H9 (cell line): ENCODE results near the gene IFITM1. TPM values are rescaled to one million over a fixed set of nuclear protein-coding genes. Genes with fewer than 3 reads are reported as not detected.

ENCODE experiments used
- DNase-seq: peaks from one replicate; pipeline ENCODE4 v3.0.0-alpha.2; 2017
- H2AFZ ChIP-seq: one replicate; pipeline ENCODE4 v1.6.1; 2013; ENCODE audit warnings: mild to moderate bottlenecking, low read length, control low read depth, moderate library complexity
- H2AK5ac ChIP-seq: 2 replicates; pipeline ENCODE4 v1.6.1; 2013; ENCODE audit warnings: low read length, control low read depth, mixed read lengths; ENCODE audit not compliant: insufficient read length
- H2BK120ac ChIP-seq: one replicate; pipeline ENCODE4 v1.6.1; 2013; ENCODE audit warnings: low read depth, mild to moderate bottlenecking, low read length, control low read depth, inconsistent platforms; ENCODE audit not compliant: poor library complexity, severe bottlenecking
- H2BK12ac ChIP-seq: 2 replicates; pipeline ENCODE4 v1.6.1; 2013; ENCODE audit warnings: low read length, control low read depth, mixed read lengths, low read depth; ENCODE audit not compliant: insufficient read length
- H2BK15ac ChIP-seq: 2 replicates; pipeline ENCODE4 v1.6.1; 2013; ENCODE audit warnings: low read depth, low read length, control low read depth
- H2BK20ac ChIP-seq: one replicate; pipeline ENCODE4 v1.6.1; 2013; ENCODE audit warnings: low read depth, mild to moderate bottlenecking, low read length, control low read depth, inconsistent platforms; ENCODE audit not compliant: poor library complexity, severe bottlenecking
- H2BK5ac ChIP-seq: 2 replicates; pipeline ENCODE4 v1.6.1; 2013; ENCODE audit warnings: low read length, control low read depth, mixed read lengths; ENCODE audit not compliant: insufficient read length
- H3K14ac ChIP-seq: 2 replicates; pipeline ENCODE4 v1.6.1; 2013; ENCODE audit warnings: low read length, control low read depth; ENCODE audit not compliant: insufficient read depth
- H3K18ac ChIP-seq: 2 replicates; pipeline ENCODE4 v1.6.1; 2013; ENCODE audit warnings: low read depth, mild to moderate bottlenecking, mixed read lengths, low read length, control low read depth; ENCODE audit not compliant: insufficient read length
- H3K23ac ChIP-seq: 2 replicates; pipeline ENCODE4 v1.6.1; 2013; ENCODE audit warnings: low read length, control low read depth, mixed read lengths, low read depth; ENCODE audit not compliant: insufficient read length
- H3K23me2 ChIP-seq: 2 replicates; pipeline ENCODE4 v1.6.1; 2013; ENCODE audit warnings: low read depth, mild to moderate bottlenecking, mixed read lengths, low read length, control low read depth; ENCODE audit not compliant: insufficient read length, poor library complexity, severe bottlenecking
- H3K27ac ChIP-seq: 2 replicates; pipeline ENCODE4 v1.5.1; 2013; ENCODE audit warnings: low read length, control low read depth, mixed read lengths, low read depth; ENCODE audit not compliant: insufficient read length
- H3K27me3 ChIP-seq: 2 replicates; pipeline ENCODE4 v1.6.1; 2013; ENCODE audit warnings: low read length, control low read depth, inconsistent platforms; ENCODE audit not compliant: insufficient read depth
- H3K4ac ChIP-seq: 2 replicates; pipeline ENCODE4 v1.6.1; 2013; ENCODE audit warnings: low read depth, mild to moderate bottlenecking, control low read depth, inconsistent platforms, low read length, moderate library complexity
- H3K4me1 ChIP-seq: 2 replicates; pipeline ENCODE4 v1.6.1; 2013; ENCODE audit warnings: low read length, control low read depth, inconsistent platforms; ENCODE audit not compliant: insufficient read depth
- H3K4me2 ChIP-seq: 2 replicates; pipeline ENCODE4 v1.6.1; 2013; ENCODE audit warnings: low read length, control low read depth, mixed read lengths; ENCODE audit not compliant: insufficient read length, insufficient read depth
- H3K56ac ChIP-seq: 2 replicates; pipeline ENCODE4 v1.6.1; 2013; ENCODE audit warnings: low read depth, mild to moderate bottlenecking, mixed read lengths, low read length, control low read depth; ENCODE audit not compliant: insufficient read length
- H3K79me1 ChIP-seq: 2 replicates; pipeline ENCODE4 v1.6.1; 2013; ENCODE audit warnings: low read depth, mild to moderate bottlenecking, moderate library complexity, low read length, control low read depth, inconsistent platforms; ENCODE audit not compliant: insufficient read depth, poor library complexity, severe bottlenecking
- H3K79me2 ChIP-seq: 2 replicates; pipeline ENCODE4 v1.6.1; 2013; ENCODE audit warnings: low read length, control low read depth, inconsistent platforms; ENCODE audit not compliant: insufficient read depth
- H3K9ac ChIP-seq: 2 replicates; pipeline ENCODE4 v1.6.1; 2013; ENCODE audit warnings: low read length, control low read depth, mixed read lengths; ENCODE audit not compliant: insufficient read length; ENCODE audit errors: extremely low read depth
- H3K9me3 ChIP-seq: one replicate; pipeline ENCODE4 v1.6.1; 2013; ENCODE audit warnings: low read depth, low read length, inconsistent platforms; ENCODE audit not compliant: control insufficient read depth
- H3T11ph ChIP-seq: one replicate; pipeline ENCODE4 v1.6.1; 2013; ENCODE audit warnings: mild to moderate bottlenecking, low read length, control low read depth, inconsistent platforms
- H4K20me1 ChIP-seq: one replicate; pipeline ENCODE4 v1.6.1; 2013; ENCODE audit not compliant: control insufficient read depth, insufficient read length, insufficient read depth
- H4K5ac ChIP-seq: 2 replicates; pipeline ENCODE4 v1.6.1; 2013; ENCODE audit warnings: low read depth, mild to moderate bottlenecking, mixed read lengths, low read length, control low read depth; ENCODE audit not compliant: insufficient read length
- H4K8ac ChIP-seq: replicated peaks from 2 replicates; pipeline ENCODE4 v1.6.1; 2013; ENCODE audit warnings: low read length, control low read depth, mixed read lengths, low read depth; ENCODE audit not compliant: insufficient read length
- H4K91ac ChIP-seq: 2 replicates; pipeline ENCODE4 v1.6.1; 2013; ENCODE audit warnings: low read depth, mild to moderate bottlenecking, moderate library complexity, mixed read lengths, low read length, control low read depth; ENCODE audit not compliant: insufficient read length
- H3K27ac Mint-ChIP-seq, 3 experiments: 2 replicates in 2 of 3; 3 replicates in 1 of 3; pipeline ENCODE4 v1.8.0; 2020 to 2021; ENCODE audit warnings: mixed read lengths in 3 of 3, mild to moderate bottlenecking in 1 of 3, moderate library complexity in 1 of 3
- H3K27me3 Mint-ChIP-seq: 2 replicates; pipeline ENCODE4 v1.8.0; 2021; ENCODE audit warnings: low read depth, mild to moderate bottlenecking, moderate library complexity, mixed read lengths
- H3K36me3 Mint-ChIP-seq, 3 experiments: 2 replicates in 2 of 3; 3 replicates in 1 of 3; pipeline ENCODE4 v1.8.0; 2020 to 2021; ENCODE audit warnings: low read depth in 3 of 3, mixed read lengths in 3 of 3; ENCODE audit not compliant: insufficient read depth in 1 of 3
- H3K4me1 Mint-ChIP-seq, 2 experiments: 2 replicates each; pipeline ENCODE4 v1.8.0; 2020; ENCODE audit warnings: mixed read lengths in 2 of 2
- H3K4me3 Mint-ChIP-seq, 2 experiments: 2 replicates in 1 of 2; 3 replicates in 1 of 2; pipeline ENCODE4 v1.8.0; 2020 to 2021; ENCODE audit warnings: mild to moderate bottlenecking in 2 of 2, mixed read lengths in 2 of 2, moderate library complexity in 1 of 2
- H3K9me3 Mint-ChIP-seq, 2 experiments: 2 replicates in 1 of 2; 3 replicates in 1 of 2; pipeline ENCODE4 v1.8.0; 2020; ENCODE audit warnings: mild to moderate bottlenecking in 2 of 2, mixed read lengths in 2 of 2, moderate library complexity in 1 of 2
- CTCF ChIP-seq: fragments of 200-600 bp; sonication (generic); conservative IDR thresholded peaks from 3 replicates; pipeline ENCODE4 v1.8.0; 2021; ENCODE audit warnings: antibody characterized with exemption, mild to moderate bottlenecking
- WGBS: extraction: QIAGEN DNeasy Blood & Tissue Kit; methylation state at CpG from one replicate; pipeline ENCODE4 v1.1.7; 2013; ENCODE audit warnings: missing lambda C conversion rate, low lambda C conversion rate, mixed read lengths; ENCODE audit not compliant: insufficient read length; ENCODE audit errors: extremely low coverage; 5-methylcytosine and 5-hydroxymethylcytosine counted together
- total RNA-seq: library from RNA; stranded (reverse); gene quantifications from 2 replicates; pipeline ENCODE4 v1.2.1, GENCODE V29; 2021

IFITM1 gene
- total RNA-seq, 1 experiment from 2014 or later = 500 TPM

GRCh38 chr11:353179-353873 lies 39.5 kb downstream of the IFITM1 start:
- H3K9me3 ChIP-seq = no peaks in the 10 kb centered on the region
- H3K14ac ChIP-seq = no peak overlapping the region
- H3K27me3 ChIP-seq = no peaks in the 10 kb centered on the region
- no peak overlapping the region for H3K56ac ChIP-seq
- H4K8ac ChIP-seq = no peak overlapping the region
- H4K5ac ChIP-seq = no peak overlapping the region
- Mint-ChIP-seq H3K36me3 (peaks cover 0 to 7% (median 0%) of the 10 kb centered on the region in 3 experiments; a peak in 1 of 7 replicates), H3K4me1 (peaks cover 28 to 42% of the 10 kb centered on the region in 2 experiments), H3K27me3 (peaks cover 13% of the 10 kb centered on the region), H3K4me3 (no peak overlapping the region), H3K27ac (peak overlapping the region in 2 of 3 experiments; percentile 42 to 87; a peak in 4 of 7 replicates), H3K9me3 (peaks cover 4 to 6% of the 10 kb centered on the region in 2 experiments; a peak in 4 of 5 replicates)
- no peak overlapping the region for H2AFZ ChIP-seq
- no peak overlapping the region for H3K23ac ChIP-seq
- H2AK5ac ChIP-seq = no peak overlapping the region
- H2BK20ac ChIP-seq = no peak overlapping the region
- no peak overlapping the region for H3K18ac ChIP-seq
- H3K4me2 ChIP-seq = no peak overlapping the region
- TF ChIP-seq CTCF = no peak
- H2BK120ac ChIP-seq = no peak overlapping the region
- no peak overlapping the region for H2BK15ac ChIP-seq
- no peak overlapping the region for H3T11ph ChIP-seq
- H3K4me1 ChIP-seq = no peaks in the 10 kb centered on the region
- no peak overlapping the region for H3K27ac ChIP-seq
- H2BK5ac ChIP-seq = no peak overlapping the region
- H3K79me1 ChIP-seq = no peaks in the 10 kb centered on the region
- H3K9ac ChIP-seq = no peak overlapping the region
- no CpG with 5 or more reads among the region's 16 CpGs for WGBS
- H4K20me1 ChIP-seq = no peaks in the 10 kb centered on the region
- no peaks in the 10 kb centered on the region for H3K23me2 ChIP-seq
- no peak overlapping the region for H3K4ac ChIP-seq
- H3K79me2 ChIP-seq = no peaks in the 10 kb centered on the region
- H4K91ac ChIP-seq = no peak overlapping the region
- no peak overlapping the region for H2BK12ac ChIP-seq
- peak; percentile 63 for DNase-seq
